ENCODE results near the gene NTRK2. TPM values are rescaled to one million over a fixed set of nuclear protein-coding genes. Genes with fewer than 3 reads are reported as not detected.

Gene NTRK2
- total and polyA plus RNA-seq, 2 experiments from 2014 or later: 0.99 to 3.7 TPM

GRCh38 chr9:84893419-84894128 is 224.0 kb downstream of the NTRK2 start:
- H4K20me1 ChIP-seq (ENCODE audit: insufficient read depth, poor library complexity, severe bottlenecking): no peaks in the 10 kb centered on the region
- H3K79me2 ChIP-seq: no peaks in the 10 kb centered on the region
- H3K36me3 ChIP-seq (replicated peaks; ENCODE audit: insufficient read depth, low read depth): no peaks in the 10 kb centered on the region
- no peak overlapping the region for H3K4me3 ChIP-seq
- no peak for DNase-seq (ENCODE audit: low spot score)
- H3K4me1 ChIP-seq (ENCODE audit: insufficient read depth): peaks cover 5% of the 10 kb centered on the region
- H3K9me3 ChIP-seq (ENCODE audit: low read depth): no peaks in the 10 kb centered on the region
- H3K4me2 ChIP-seq: no peak overlapping the region
- H3K9me2 ChIP-seq (replicated peaks; ENCODE audit: insufficient read depth): no peaks in the 10 kb centered on the region
- H3K27ac ChIP-seq: no peak overlapping the region
- TF ChIP-seq CTCF (IDR thresholded peaks at IDR 0.05; ENCODE audit: poor library complexity) (no peak), EZH2phosphoT487 (IDR thresholded peaks at IDR 0.05; ENCODE audit: low read depth, severe bottlenecking, unreplicated experiment) (no peak), EZH2 (IDR thresholded peaks at IDR 0.05; ENCODE audit: borderline replicate concordance) (no peak)
- H3K27me3 ChIP-seq: no peaks in the 10 kb centered on the region
- no peak overlapping the region for H2AFZ ChIP-seq
- 69% methylated on average over 13 of the region's 13 CpGs for WGBS (ENCODE audit: low lambda C conversion rate, missing lambda C conversion rate)

- Histone ChIP-seq H3K4me3 (no peak overlapping the region), H3K9me3 (ENCODE audit: low read depth) (no peaks in the 10 kb centered on the region), H3K9me2 (replicated peaks; ENCODE audit: insufficient read depth) (no peaks in the 10 kb centered on the region), H3K27me3 (no peaks in the 10 kb centered on the region), H4K20me1 (ENCODE audit: insufficient read depth, poor library complexity, severe bottlenecking) (no peaks in the 10 kb centered on the region), H2AFZ (no peak overlapping the region), H3K4me1 (ENCODE audit: insufficient read depth) (peaks cover 5% of the 10 kb centered on the region), H3K4me2 (peak overlapping the region; percentile 11), H3K79me2 (no peaks in the 10 kb centered on the region), H3K27ac (no peak overlapping the region), H3K36me3 (replicated peaks; ENCODE audit: insufficient read depth, low read depth) (no peaks in the 10 kb centered on the region)
- no peak for DNase-seq (ENCODE audit: low spot score)
- TF ChIP-seq EZH2phosphoT487 (IDR thresholded peaks at IDR 0.05; ENCODE audit: low read depth, severe bottlenecking, unreplicated experiment) (no peak), CTCF (IDR thresholded peaks at IDR 0.05; ENCODE audit: poor library complexity) (no peak), EZH2 (IDR thresholded peaks at IDR 0.05; ENCODE audit: borderline replicate concordance) (no peak)
- 71% methylated on average over 2 of the region's 2 CpGs for WGBS (ENCODE audit: low lambda C conversion rate, missing lambda C conversion rate)
These were observed 225.3 kb downstream of the NTRK2 start for GRCh38 chr9:84894859-84895258.

DNA sequence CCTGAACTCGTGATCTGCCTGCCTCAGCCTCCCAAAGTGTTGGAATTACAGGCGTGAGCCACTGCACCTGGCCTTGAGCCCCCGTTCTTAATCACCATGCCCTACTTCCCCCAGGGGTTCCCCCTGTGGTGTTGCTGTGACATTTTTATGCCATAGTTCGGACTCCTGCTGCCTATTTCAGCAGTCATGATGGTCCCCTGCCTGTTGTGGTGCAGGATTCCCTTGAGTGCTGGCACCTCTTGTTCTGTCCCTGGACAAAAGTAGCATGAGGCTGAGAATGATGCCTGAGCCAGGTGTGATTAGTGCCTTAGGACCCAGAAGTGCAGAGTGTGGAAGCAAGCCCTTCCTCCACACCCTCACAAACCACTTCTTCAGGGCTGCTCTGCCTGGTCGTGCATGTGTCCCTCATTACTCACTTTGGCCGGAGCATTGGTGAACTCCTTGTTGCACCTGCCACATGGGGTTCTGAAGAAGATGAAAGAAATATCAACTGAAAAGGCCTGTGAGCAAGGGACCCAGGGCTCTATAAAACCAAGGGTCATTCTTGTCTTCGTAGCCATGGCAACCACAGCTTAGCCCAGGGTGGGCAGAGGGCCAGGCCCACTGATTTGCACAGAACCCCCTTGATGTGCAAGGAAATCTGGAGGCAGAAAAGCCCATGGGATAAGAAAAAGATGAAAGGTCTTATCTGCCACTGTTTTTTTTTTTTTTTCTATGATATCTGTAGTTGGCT is 228.0 kb downstream of the NTRK2 start:
- no peaks in the 10 kb centered on the region for H4K20me1 ChIP-seq (ENCODE audit: insufficient read depth, poor library complexity, severe bottlenecking)
- DNase-seq (ENCODE audit: low spot score): no peak
- no peaks in the 10 kb centered on the region for H3K36me3 ChIP-seq (replicated peaks; ENCODE audit: insufficient read depth, low read depth)
- no peak overlapping the region for H2AFZ ChIP-seq
- H3K79me2 ChIP-seq: no peaks in the 10 kb centered on the region
- H3K27ac ChIP-seq: no peak overlapping the region
- no peak overlapping the region for H3K4me2 ChIP-seq
- no peak overlapping the region for H3K4me3 ChIP-seq
- 89% methylated on average over 7 of the region's 7 CpGs for WGBS (ENCODE audit: low lambda C conversion rate, missing lambda C conversion rate)
- H3K9me2 ChIP-seq (replicated peaks; ENCODE audit: insufficient read depth): no peaks in the 10 kb centered on the region
- no peaks in the 10 kb centered on the region for H3K4me1 ChIP-seq (ENCODE audit: insufficient read depth)
- no peaks in the 10 kb centered on the region for H3K27me3 ChIP-seq
- H3K9me3 ChIP-seq (ENCODE audit: low read depth): no peaks in the 10 kb centered on the region
- TF ChIP-seq CTCF (IDR thresholded peaks at IDR 0.05; ENCODE audit: poor library complexity): no peak
- no peak for TF ChIP-seq EZH2phosphoT487 (IDR thresholded peaks at IDR 0.05; ENCODE audit: low read depth, severe bottlenecking, unreplicated experiment)
- no peak for TF ChIP-seq EZH2 (IDR thresholded peaks at IDR 0.05; ENCODE audit: borderline replicate concordance)

All from hepatocyte (in vitro differentiated cells).